ENCODE results near the gene FGF22. TPM values are rescaled to one million over a fixed set of nuclear protein-coding genes. Genes with fewer than 3 reads are reported as not detected.
A peak's percentile ranks its signal among the peaks of the same experiment; 100 is the strongest.

FGF22 gene
- total RNA-seq, 8 experiments from 2014 or later: 0.11 to 2.3 (median 0.51) TPM

GRCh38 chr19:687569-688166, 48.0 kb downstream of the FGF22 start:
- Histone ChIP-seq H3K27ac (no peak overlapping the region), H3K4me1 (replicated peaks in 1 of 2) (no peaks in the 10 kb centered on the region), H3K4me3 (no peak overlapping the region)
- 73 to 100% (median 89%) methylated on average over 1 to 10 of the region's 11 CpGs; no CpG with 5 or more reads in 3 of the 10 experiments for WGBS, 10 experiments
- no peak for ATAC-seq (replicated peaks in 6 of 8)
- in situ Hi-C loops (cut with MboI; ENCODE audit: low pct_unique_long_range_greater_than_20kb in 2 of 9, low sequenced_read_pairs in 9 of 9, unreplicated experiment in 9 of 9): no loop called here

- in situ Hi-C loops (cut with MboI; ENCODE audit: low pct_unique_long_range_greater_than_20kb in 2 of 9, low sequenced_read_pairs in 9 of 9, unreplicated experiment in 9 of 9): no loop called here
- Histone ChIP-seq H3K4me3 (no peak overlapping the region), H3K4me1 (replicated peaks in 1 of 2) (no peaks in the 10 kb centered on the region), H3K27ac (no peak overlapping the region)
- WGBS, 10 experiments: 3 to 96% (median 76%) methylated on average over 1 to 10 of the region's 15 CpGs; no CpG with 5 or more reads in 2 of the 10 experiments
- peak in 1 of 8 experiments; percentile 6 for ATAC-seq (replicated peaks in 6 of 8)
Observed at GRCh38 chr19:688214-688613, 48.5 kb downstream of the FGF22 start.

- Histone ChIP-seq H3K4me1 (replicated peaks in 1 of 2) (no peaks in the 10 kb centered on the region), H3K4me3 (no peak overlapping the region), H3K27ac (no peak overlapping the region)
- WGBS, 10 experiments: 94% methylated on average over 9 of the region's 17 CpGs; no CpG with 5 or more reads in 9 of the 10 experiments
- ATAC-seq (replicated peaks in 6 of 8): no peak
- in situ Hi-C loops (cut with MboI; ENCODE audit: low pct_unique_long_range_greater_than_20kb in 2 of 9, low sequenced_read_pairs in 9 of 9, unreplicated experiment in 9 of 9): no loop called here
Observed at GRCh38 chr19:688992-689391, 49.3 kb downstream of the FGF22 start.

- WGBS, 10 experiments: 68 to 93% (median 81%) methylated on average over 1 to 7 of the region's 18 CpGs; no CpG with 5 or more reads in 6 of the 10 experiments
- H3K4me3 ChIP-seq: no peak overlapping the region
- H3K27ac ChIP-seq: no peak overlapping the region
- ATAC-seq (replicated peaks in 6 of 8): peak in 1 of 8 experiments; percentile 9
- in situ Hi-C loops (cut with MboI; ENCODE audit: low pct_unique_long_range_greater_than_20kb in 2 of 9, low sequenced_read_pairs in 9 of 9, unreplicated experiment in 9 of 9): no loop called here
- peaks cover 2% of the 10 kb centered on the region in 2 donors for H3K4me1 ChIP-seq (replicated peaks in 1 of 2)
Observed at GRCh38 chr19:690203-690602, 50.5 kb downstream of the FGF22 start.

Other genes starting within 250 kb of the FGF22 start
- 1 to 10 TPM in 6 of 8 experiments, under 1 TPM in 2; 0.15 to 6.4 (median 4.5) TPM for gene C2CD4C, start 230.7 kb upstream of the FGF22 start, total RNA-seq
- gene SHC2, start 178.8 kb upstream of the FGF22 start, total RNA-seq: 10 to 100 TPM in 7 of 8 experiments, 1 to 10 TPM in 1; 4.6 to 57.6 (median 33.0) TPM
- gene MADCAM1, start 143.4 kb upstream of the FGF22 start, total RNA-seq: 1 to 10 TPM in 1 of 8 experiments, under 1 TPM in 7; 0.27 to 1.3 (median 0.57) TPM
- 10 to 100 TPM in 2 of 8 experiments, 1 to 10 TPM in 6; 5.2 to 15.1 (median 8.2) TPM for gene TPGS1, start 132.4 kb upstream of the FGF22 start, total RNA-seq
- 100 to 1,000 TPM in 1 of 8 experiments, 10 to 100 TPM in 7; 40.0 to 116 (median 71.6) TPM for gene CDC34, start 108.1 kb upstream of the FGF22 start, total RNA-seq
- under 1 TPM in 5 of 8 experiments, not detected in 3; 0.29 to 0.50 (median 0.33) TPM for gene GZMM, start 95.8 kb upstream of the FGF22 start, total RNA-seq
- gene BSG, start 67.3 kb upstream of the FGF22 start, total RNA-seq: 1,000 to 10,000 TPM in 1 of 8 experiments, 100 to 1,000 TPM in 7; 219 to 1,638 (median 407) TPM
- gene HCN2, start 50.0 kb upstream of the FGF22 start, total RNA-seq: 1 to 10 TPM in 5 of 8 experiments, under 1 TPM in 3; 0.31 to 8.1 (median 1.9) TPM
- 10 to 100 TPM; 18.3 to 56.9 (median 33.5) TPM for gene POLRMT, start 6.3 kb upstream of the FGF22 start, total RNA-seq
- gene RNF126, start 23.3 kb downstream of the FGF22 start, total RNA-seq: 10 to 100 TPM in 7 of 8 experiments, 1 to 10 TPM in 1; 9.3 to 54.5 (median 22.7) TPM
- 10 to 100 TPM in 3 of 8 experiments, 1 to 10 TPM in 5; 5.6 to 36.8 (median 8.6) TPM for gene FSTL3, start 36.5 kb downstream of the FGF22 start, total RNA-seq
- gene PRSS57, start 55.6 kb downstream of the FGF22 start, total RNA-seq: under 1 TPM in 4 of 8 experiments, not detected in 4; 0.11 to 0.90 (median 0.47) TPM
- gene PALM, start 69.1 kb downstream of the FGF22 start, total RNA-seq: 100 to 1,000 TPM in 2 of 8 experiments, 10 to 100 TPM in 5, 1 to 10 TPM in 1; 6.0 to 116 (median 70.4) TPM
- gene MISP, start 111.2 kb downstream of the FGF22 start, total RNA-seq: under 1 TPM; 0.13 to 0.61 (median 0.28) TPM
- 100 to 1,000 TPM in 4 of 8 experiments, 10 to 100 TPM in 4; 39.0 to 258 (median 109) TPM for gene PTBP1, start 157.6 kb downstream of the FGF22 start, total RNA-seq
- 10 to 100 TPM in 5 of 8 experiments, under 1 TPM in 3; 0.22 to 68.1 (median 43.3) TPM for gene PLPPR3, start 182.1 kb downstream of the FGF22 start, total RNA-seq
- gene AZU1, start 188.0 kb downstream of the FGF22 start, total RNA-seq: 1 to 10 TPM in 1 of 8 experiments, under 1 TPM in 5, not detected in 2; 0.24 to 1.4 (median 0.71) TPM
- gene PRTN3, start 201.1 kb downstream of the FGF22 start, total RNA-seq: 1 to 10 TPM in 1 of 8 experiments, under 1 TPM in 2, not detected in 5; 0.37 to 1.2 (median 0.54) TPM
- gene ELANE, start 212.4 kb downstream of the FGF22 start, total RNA-seq: under 1 TPM in 1 of 8 experiments, not detected in 7; 0.32 TPM
- 10 to 100 TPM in 1 of 8 experiments, 1 to 10 TPM in 4, under 1 TPM in 3; 0.83 to 72.1 (median 1.6) TPM for gene CFD, start 219.8 kb downstream of the FGF22 start, total RNA-seq